ENCODE results near the gene HINFP.
"Not testable (repeated sequence)": the region's sequence is repeated elsewhere in the genome, so short reads cannot be mapped to it uniquely, and the experiment has no call there.

Gene HINFP

GRCh38 chr11:119156496-119156895 is 35.1 kb downstream of the HINFP start:
- WGBS, 2 experiments, result 90 to 92% methylated on average over 10 of the region's 10 CpGs

GRCh38 chr11:119157063-119157462 is 35.7 kb downstream of the HINFP start:
- no peak overlapping the region for H3K4me3 ChIP-seq (ENCODE audit: insufficient read depth, low read depth, low read length)
- H3K4me1 ChIP-seq (ENCODE audit: control insufficient read depth, insufficient read depth, low read length), result no peaks in the 10 kb centered on the region
- H3K27me3 ChIP-seq (ENCODE audit: control insufficient read depth, insufficient read depth, low read length, poor library complexity, severe bottlenecking), result peaks cover 2% of the 10 kb centered on the region
- H3K36me3 ChIP-seq (ENCODE audit: control insufficient read depth, insufficient read depth, low read length), result no peaks in the 10 kb centered on the region
- H3K9me3 ChIP-seq (ENCODE audit: control insufficient read depth, low read length), result no peaks in the 10 kb centered on the region
- WGBS, 2 experiments, result 87 to 92% methylated on average over 3 of the region's 3 CpGs
- no peak overlapping the region for H3K27ac ChIP-seq (ENCODE audit: insufficient read depth, low read depth, low read length, poor library complexity, severe bottlenecking)

More at GRCh38 chr11:119156496-119156895, 35.1 kb downstream of the HINFP start:
- no peaks in the 10 kb centered on the region for H3K36me3 ChIP-seq (ENCODE audit: control insufficient read depth, insufficient read depth, low read length)
- H3K4me3 ChIP-seq (ENCODE audit: insufficient read depth, low read depth, low read length), result no peak overlapping the region
- no peaks in the 10 kb centered on the region for H3K9me3 ChIP-seq (ENCODE audit: control insufficient read depth, low read length)
- H3K27ac ChIP-seq (ENCODE audit: insufficient read depth, low read depth, low read length, poor library complexity, severe bottlenecking), result no peak overlapping the region
- no peaks in the 10 kb centered on the region for H3K4me1 ChIP-seq (ENCODE audit: control insufficient read depth, insufficient read depth, low read length)
- peaks cover 8% of the 10 kb centered on the region for H3K27me3 ChIP-seq (ENCODE audit: control insufficient read depth, insufficient read depth, low read length, poor library complexity, severe bottlenecking)

GRCh38 chr11:119158467-119158866 is 37.1 kb downstream of the HINFP start:
- WGBS, 2 experiments, result 93% methylated on average over 13 of the region's 13 CpGs
- Histone ChIP-seq H3K27ac (ENCODE audit: insufficient read depth, low read depth, low read length, poor library complexity, severe bottlenecking) (no peak overlapping the region), H3K4me3 (ENCODE audit: insufficient read depth, low read depth, low read length) (no peak overlapping the region), H3K36me3 (ENCODE audit: control insufficient read depth, insufficient read depth, low read length) (no peaks in the 10 kb centered on the region), H3K27me3 (ENCODE audit: control insufficient read depth, insufficient read depth, low read length, poor library complexity, severe bottlenecking) (no peaks in the 10 kb centered on the region), H3K4me1 (ENCODE audit: control insufficient read depth, insufficient read depth, low read length) (no peaks in the 10 kb centered on the region), H3K9me3 (ENCODE audit: control insufficient read depth, low read length) (no peaks in the 10 kb centered on the region)

- no peak overlapping the region for H3K4me3 ChIP-seq (ENCODE audit: insufficient read depth, low read depth, low read length)
- no peak overlapping the region for H3K27ac ChIP-seq (ENCODE audit: insufficient read depth, low read depth, low read length, poor library complexity, severe bottlenecking)
- WGBS, 2 experiments, result 91 to 94% methylated on average over 9 of the region's 9 CpGs
- H3K4me1 ChIP-seq (ENCODE audit: control insufficient read depth, insufficient read depth, low read length), result no peaks in the 10 kb centered on the region
- H3K9me3 ChIP-seq (ENCODE audit: control insufficient read depth, low read length), result no peaks in the 10 kb centered on the region
- H3K27me3 ChIP-seq (ENCODE audit: control insufficient read depth, insufficient read depth, low read length, poor library complexity, severe bottlenecking), result no peaks in the 10 kb centered on the region
- no peaks in the 10 kb centered on the region for H3K36me3 ChIP-seq (ENCODE audit: control insufficient read depth, insufficient read depth, low read length)
Observed at GRCh38 chr11:119160151-119160550, 38.8 kb downstream of the HINFP start.

GRCh38 chr11:119161871-119162270 is 40.5 kb downstream of the HINFP start:
- no peaks in the 10 kb centered on the region for H3K4me1 ChIP-seq (ENCODE audit: control insufficient read depth, insufficient read depth, low read length)
- WGBS, 2 experiments, result 93 to 95% methylated on average over 8 of the region's 8 CpGs
- no peaks in the 10 kb centered on the region for H3K9me3 ChIP-seq (ENCODE audit: control insufficient read depth, low read length)
- H3K4me3 ChIP-seq (ENCODE audit: insufficient read depth, low read depth, low read length), result no peak overlapping the region
- H3K27ac ChIP-seq (ENCODE audit: insufficient read depth, low read depth, low read length, poor library complexity, severe bottlenecking), result no peak overlapping the region
- no peaks in the 10 kb centered on the region for H3K36me3 ChIP-seq (ENCODE audit: control insufficient read depth, insufficient read depth, low read length)
- H3K27me3 ChIP-seq (ENCODE audit: control insufficient read depth, insufficient read depth, low read length, poor library complexity, severe bottlenecking), result no peaks in the 10 kb centered on the region

- WGBS, 2 experiments, result 74 to 80% methylated on average over 8 of the region's 8 CpGs
- H3K36me3 ChIP-seq (ENCODE audit: control insufficient read depth, insufficient read depth, low read length), result no peaks in the 10 kb centered on the region
- H3K27ac ChIP-seq (ENCODE audit: insufficient read depth, low read depth, low read length, poor library complexity, severe bottlenecking), result no peak overlapping the region
Observed at GRCh38 chr11:119166368-119167076, 45.1 kb downstream of the HINFP start.

GRCh38 chr11:119167077-119167458 is 45.7 kb downstream of the HINFP start:
- not testable (repeated sequence) for H3K4me1 ChIP-seq (ENCODE audit: control insufficient read depth, insufficient read depth, low read length); H3K27me3 ChIP-seq (ENCODE audit: control insufficient read depth, insufficient read depth, low read length, poor library complexity, severe bottlenecking); H3K4me3 ChIP-seq (ENCODE audit: insufficient read depth, low read depth, low read length); H3K9me3 ChIP-seq (ENCODE audit: control insufficient read depth, low read length); H3K36me3 ChIP-seq (ENCODE audit: control insufficient read depth, insufficient read depth, low read length); H3K27ac ChIP-seq (ENCODE audit: insufficient read depth, low read depth, low read length, poor library complexity, severe bottlenecking)
- WGBS, 2 experiments, result 78 to 81% methylated on average over 10 of the region's 10 CpGs

More at GRCh38 chr11:119166368-119167076, 45.1 kb downstream of the HINFP start:
- no peaks in the 10 kb centered on the region for H3K9me3 ChIP-seq (ENCODE audit: control insufficient read depth, low read length)
- no peak overlapping the region for H3K4me3 ChIP-seq (ENCODE audit: insufficient read depth, low read depth, low read length)
- H3K27me3 ChIP-seq (ENCODE audit: control insufficient read depth, insufficient read depth, low read length, poor library complexity, severe bottlenecking), result no peaks in the 10 kb centered on the region
- H3K4me1 ChIP-seq (ENCODE audit: control insufficient read depth, insufficient read depth, low read length), result peaks cover 8% of the 10 kb centered on the region

- Histone ChIP-seq H3K4me1 (ENCODE audit: control insufficient read depth, insufficient read depth, low read length) (peaks cover 8% of the 10 kb centered on the region), H3K9me3 (ENCODE audit: control insufficient read depth, low read length) (no peaks in the 10 kb centered on the region), H3K4me3 (ENCODE audit: insufficient read depth, low read depth, low read length) (no peak overlapping the region), H3K27me3 (ENCODE audit: control insufficient read depth, insufficient read depth, low read length, poor library complexity, severe bottlenecking) (no peaks in the 10 kb centered on the region), H3K36me3 (ENCODE audit: control insufficient read depth, insufficient read depth, low read length) (no peaks in the 10 kb centered on the region), H3K27ac (ENCODE audit: insufficient read depth, low read depth, low read length, poor library complexity, severe bottlenecking) (no peak overlapping the region)
- WGBS, 2 experiments, result 90 to 92% methylated on average over 6 of the region's 6 CpGs
Observed at GRCh38 chr11:119167933-119168332, 46.6 kb downstream of the HINFP start.

- Histone ChIP-seq H3K27me3 (ENCODE audit: control insufficient read depth, insufficient read depth, low read length, poor library complexity, severe bottlenecking) (no peaks in the 10 kb centered on the region), H3K36me3 (ENCODE audit: control insufficient read depth, insufficient read depth, low read length) (no peaks in the 10 kb centered on the region), H3K4me1 (ENCODE audit: control insufficient read depth, insufficient read depth, low read length) (peaks cover 8% of the 10 kb centered on the region), H3K9me3 (ENCODE audit: control insufficient read depth, low read length) (no peaks in the 10 kb centered on the region), H3K4me3 (ENCODE audit: insufficient read depth, low read depth, low read length) (peak within 1 kb of the TSS; percentile 68), H3K27ac (ENCODE audit: insufficient read depth, low read depth, low read length, poor library complexity, severe bottlenecking) (peak within 1 kb of the TSS; percentile 58)
- 4% methylated on average over 63 of the region's 63 CpGs for WGBS, 2 experiments
Observed at GRCh38 chr11:119168471-119169281, 47.3 kb downstream of the HINFP start, which contains the start of gene NLRX1. Gene NLRX1 (plus strand): TSS chr11:119168725. CDS start chr11:119171404, 2,679 bp downstream.

- H3K27ac ChIP-seq (ENCODE audit: insufficient read depth, low read depth, low read length, poor library complexity, severe bottlenecking), result peak overlapping the region; percentile 58
- 8 to 10% methylated on average over 15 of the region's 15 CpGs for WGBS, 2 experiments
Observed at GRCh38 chr11:119169282-119169719, 47.9 kb downstream of the HINFP start.

More at GRCh38 chr11:119169282-119169719, 47.9 kb downstream of the HINFP start:
- no peaks in the 10 kb centered on the region for H3K9me3 ChIP-seq (ENCODE audit: control insufficient read depth, low read length)
- H3K27me3 ChIP-seq (ENCODE audit: control insufficient read depth, insufficient read depth, low read length, poor library complexity, severe bottlenecking), result no peaks in the 10 kb centered on the region
- H3K4me3 ChIP-seq (ENCODE audit: insufficient read depth, low read depth, low read length), result peak overlapping the region; percentile 68
- H3K4me1 ChIP-seq (ENCODE audit: control insufficient read depth, insufficient read depth, low read length), result peaks cover 8% of the 10 kb centered on the region
- peaks cover under 1% of the 10 kb centered on the region for H3K36me3 ChIP-seq (ENCODE audit: control insufficient read depth, insufficient read depth, low read length)

All from ectodermal cell (in vitro differentiated cells).